Measurements from ENCODE around the gene LSM5.

DNA sequence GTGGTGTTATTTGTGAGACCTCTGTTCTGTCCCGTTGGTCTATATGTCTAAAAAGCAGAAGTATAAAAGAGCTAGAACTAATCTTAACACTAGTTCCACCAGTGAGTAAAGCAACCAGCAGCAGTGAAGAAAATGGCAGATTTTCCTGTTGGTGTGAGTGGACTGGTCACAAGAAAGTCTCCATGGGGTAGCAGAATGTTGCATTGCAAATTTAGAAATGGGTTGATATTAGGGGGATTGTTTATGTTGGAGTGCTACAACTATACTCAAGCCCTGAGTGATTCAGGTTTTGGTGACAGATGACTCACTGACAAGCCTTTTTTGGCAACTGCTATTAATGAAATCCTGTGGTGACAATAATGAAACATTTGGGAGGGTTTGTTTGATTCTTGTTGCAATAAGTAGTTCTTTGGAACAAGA is 10.8 kb upstream of the LSM5 start:
- TF ChIP-seq, protein P1, sequence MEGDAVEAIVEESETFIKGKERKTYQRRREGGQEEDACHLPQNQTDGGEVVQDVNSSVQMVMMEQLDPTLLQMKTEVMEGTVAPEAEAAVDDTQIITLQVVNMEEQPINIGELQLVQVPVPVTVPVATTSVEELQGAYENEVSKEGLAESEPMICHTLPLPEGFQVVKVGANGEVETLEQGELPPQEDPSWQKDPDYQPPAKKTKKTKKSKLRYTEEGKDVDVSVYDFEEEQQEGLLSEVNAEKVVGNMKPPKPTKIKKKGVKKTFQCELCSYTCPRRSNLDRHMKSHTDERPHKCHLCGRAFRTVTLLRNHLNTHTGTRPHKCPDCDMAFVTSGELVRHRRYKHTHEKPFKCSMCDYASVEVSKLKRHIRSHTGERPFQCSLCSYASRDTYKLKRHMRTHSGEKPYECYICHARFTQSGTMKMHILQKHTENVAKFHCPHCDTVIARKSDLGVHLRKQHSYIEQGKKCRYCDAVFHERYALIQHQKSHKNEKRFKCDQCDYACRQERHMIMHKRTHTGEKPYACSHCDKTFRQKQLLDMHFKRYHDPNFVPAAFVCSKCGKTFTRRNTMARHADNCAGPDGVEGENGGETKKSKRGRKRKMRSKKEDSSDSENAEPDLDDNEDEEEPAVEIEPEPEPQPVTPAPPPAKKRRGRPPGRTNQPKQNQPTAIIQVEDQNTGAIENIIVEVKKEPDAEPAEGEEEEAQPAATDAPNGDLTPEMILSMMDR (IDR thresholded peaks at IDR 0.05) = no peak
- TF ChIP-seq POLR2A (IDR thresholded peaks at IDR 0.05) = no peak
